KMS-11 (cell line): ENCODE measurements around the gene CSF2RB.

Experiments
- H2AFZ ChIP-seq: fragments of 200-600 bp; sonication (generic); 2 replicates; pipeline ENCODE4 v1.6.1; 2016; ENCODE audit warnings: antibody characterized with exemption, mixed run types, low read depth
- H3K27ac ChIP-seq: fragments of 200-600 bp; sonication (generic); 2 replicates; pipeline ENCODE4 v1.6.1; 2016; ENCODE audit warnings: mild to moderate bottlenecking, mixed run types
- H3K27me3 ChIP-seq: fragments of 200-600 bp; sonication (generic); 2 replicates; pipeline ENCODE4 v1.6.1; 2017; ENCODE audit warnings: mild to moderate bottlenecking, low read depth, mixed run types, moderate library complexity; ENCODE audit not compliant: insufficient read depth
- H3K36me3 ChIP-seq: fragments of 200-600 bp; sonication (generic); 2 replicates; pipeline ENCODE4 v1.6.1; 2017; ENCODE audit warnings: mild to moderate bottlenecking, mixed run types; ENCODE audit not compliant: insufficient read depth
- H3K4me1 ChIP-seq: fragments of 200-600 bp; sonication (generic); 2 replicates; pipeline ENCODE4 v1.6.1; 2016; ENCODE audit warnings: mild to moderate bottlenecking, low read depth, mixed run types; ENCODE audit not compliant: poor library complexity, severe bottlenecking
- H3K4me2 ChIP-seq: fragments of 200-600 bp; sonication (generic); 2 replicates; pipeline ENCODE4 v1.7.0; 2016; ENCODE audit warnings: mild to moderate bottlenecking, mixed run types
- H3K4me3 ChIP-seq: fragments of 200-600 bp; sonication (generic); IDR thresholded peaks from 2 replicates; pipeline ENCODE4 v1.6.1; 2017; ENCODE audit warnings: low read depth, low read length, mixed read lengths; ENCODE audit not compliant: insufficient read depth
- H3K79me2 ChIP-seq: fragments of 200-600 bp; sonication (generic); 2 replicates; pipeline ENCODE4 v1.6.1; 2016; ENCODE audit warnings: low read depth, mixed run types; ENCODE audit not compliant: insufficient read depth
- H3K9ac ChIP-seq: fragments of 200-600 bp; sonication (generic); 2 replicates; pipeline ENCODE4 v1.6.1; 2016; ENCODE audit warnings: mild to moderate bottlenecking, mixed run types
- H4K20me1 ChIP-seq: fragments of 200-600 bp; sonication (generic); 2 replicates; pipeline ENCODE4 v1.6.1; 2016; ENCODE audit warnings: mild to moderate bottlenecking, mixed run types; ENCODE audit not compliant: insufficient read depth
- CTCF ChIP-seq: fragments of 200-600 bp; sonication (generic); conservative IDR thresholded peaks from 2 replicates; pipeline ENCODE4 v1.6.1; 2017; ENCODE audit warnings: low read depth, mild to moderate bottlenecking, antibody characterized with exemption, low read length, moderate library complexity, mixed read lengths

The CSF2RB gene

GRCh38 chr22:36922105-36922608, 8.7 kb downstream of the CSF2RB start:
- H3K4me3 ChIP-seq, result no peak overlapping the region
- TF ChIP-seq CTCF, result no peak
- peaks cover 14% of the 10 kb centered on the region; the same call in 1 of the 2 replicates for H3K27me3 ChIP-seq
- H4K20me1 ChIP-seq, result no peaks in the 10 kb centered on the region
- H3K79me2 ChIP-seq, result no peaks in the 10 kb centered on the region
- no peak overlapping the region for H3K27ac ChIP-seq
- H3K4me1 ChIP-seq, result no peaks in the 10 kb centered on the region
- H2AFZ ChIP-seq, result no peak overlapping the region
- H3K36me3 ChIP-seq, result no peaks in the 10 kb centered on the region
- H3K9ac ChIP-seq, result no peak overlapping the region
- no peak overlapping the region for H3K4me2 ChIP-seq

- H3K36me3 ChIP-seq, result no peaks in the 10 kb centered on the region
Measured at GRCh38 chr22:36922711-36923110, 9.3 kb downstream of the CSF2RB start.

GRCh38 chr22:36923131-36923788, 9.8 kb downstream of the CSF2RB start:
- H3K4me1 ChIP-seq, result no peaks in the 10 kb centered on the region
- peaks cover 17% of the 10 kb centered on the region; the same call in 1 of the 2 replicates for H3K27me3 ChIP-seq

More at GRCh38 chr22:36922711-36923110, 9.3 kb downstream of the CSF2RB start:
- no peak overlapping the region for H3K4me2 ChIP-seq
- no peak for TF ChIP-seq CTCF
- no peak overlapping the region for H2AFZ ChIP-seq
- no peak overlapping the region for H3K9ac ChIP-seq
- no peak overlapping the region for H3K4me3 ChIP-seq
- no peaks in the 10 kb centered on the region for H3K79me2 ChIP-seq
- H3K4me1 ChIP-seq, result no peaks in the 10 kb centered on the region
- no peak overlapping the region for H3K27ac ChIP-seq
- H4K20me1 ChIP-seq, result no peaks in the 10 kb centered on the region
- H3K27me3 ChIP-seq, result peaks cover 16% of the 10 kb centered on the region; the same call in 1 of the 2 replicates

GRCh38 chr22:36924151-36924698, 10.8 kb downstream of the CSF2RB start:
- no peaks in the 10 kb centered on the region for H4K20me1 ChIP-seq
- no peak overlapping the region for H2AFZ ChIP-seq
- H3K4me2 ChIP-seq, result no peak overlapping the region
- peaks cover 2% of the 10 kb centered on the region for H3K4me1 ChIP-seq
- no peak overlapping the region for H3K4me3 ChIP-seq
- no peak overlapping the region for H3K27ac ChIP-seq
- H3K36me3 ChIP-seq, result no peaks in the 10 kb centered on the region
- TF ChIP-seq CTCF, result no peak
- H3K79me2 ChIP-seq, result no peaks in the 10 kb centered on the region
- H3K9ac ChIP-seq, result no peak overlapping the region
- peaks cover 17% of the 10 kb centered on the region; the same call in 1 of the 2 replicates for H3K27me3 ChIP-seq

More at GRCh38 chr22:36923131-36923788, 9.8 kb downstream of the CSF2RB start:
- Histone ChIP-seq H3K27ac (no peak overlapping the region), H3K79me2 (no peaks in the 10 kb centered on the region), H3K36me3 (no peaks in the 10 kb centered on the region), H3K9ac (no peak overlapping the region), H3K4me2 (no peak overlapping the region), H2AFZ (no peak overlapping the region), H3K4me3 (no peak overlapping the region), H4K20me1 (no peaks in the 10 kb centered on the region)
- TF ChIP-seq CTCF, result no peak
